A549 (cell line): ENCODE data around the gene PTGES3L.

ENCODE experiments used
- CEBPB ChIP-seq, 2 experiments: fragments of >200 bp in 1 of 2; sonication (Bioruptor Twin) in 1 of 2; formaldehyde crosslinking in 1 of 2; IDR thresholded peaks; 2 replicates each; pipeline ENCODE4 v1.6.1; 2012 to 2016
- E2F6 ChIP-seq: IDR thresholded peaks from 2 replicates; pipeline ENCODE4 v1.6.1; 2012; ENCODE audit warnings: low read depth, borderline replicate concordance
- ELK1 ChIP-seq: fragments of 150-350 bp; IDR thresholded peaks from 2 replicates; pipeline ENCODE4 v1.6.1; 2014; ENCODE audit warnings: low read depth, mild to moderate bottlenecking, low read length
- EP300 ChIP-seq, 2 experiments: fragments of >200 bp; sonication (Bioruptor Twin); formaldehyde crosslinking; IDR thresholded peaks; 2 replicates in 1 of 2; 3 replicates in 1 of 2; pipeline ENCODE4 v1.6.1; 2016 to 2017
- FOSL2 ChIP-seq, 2 experiments: fragments of 450-650 bp in 1 of 2; fragments of >200 bp in 1 of 2; sonication (Bioruptor Twin) in 1 of 2; formaldehyde crosslinking; IDR thresholded peaks; 2 replicates each; pipeline versions ENCODE4 v1.5.0 to v1.6.1; 2016 to 2020; ENCODE audit warnings: mild to moderate bottlenecking in 1 of 2, moderate library complexity in 1 of 2
- KDM1A ChIP-seq: fragments of 200-600 bp; sonication (generic); IDR thresholded peaks from 2 replicates; pipeline ENCODE4 v1.6.1; 2016; ENCODE audit warnings: low read depth, mild to moderate bottlenecking
- PBX3 ChIP-seq: IDR thresholded peaks from 2 replicates; pipeline ENCODE4 v1.6.1; 2012
- PHF8 ChIP-seq: fragments of 200-600 bp; sonication (generic); IDR thresholded peaks from 2 replicates; pipeline ENCODE4 v1.6.1; 2016; ENCODE audit warnings: low read depth, mild to moderate bottlenecking, antibody characterized with exemption, moderate library complexity, borderline replicate concordance
- POLR2A ChIP-seq: IDR thresholded peaks from 2 replicates; pipeline ENCODE4 v1.6.1; 2012; ENCODE audit warnings: mild to moderate bottlenecking, low read length
- RAD21 ChIP-seq, 2 experiments: fragments of >200 bp in 1 of 2; sonication (Bioruptor Twin) in 1 of 2; formaldehyde crosslinking in 1 of 2; IDR thresholded peaks in 1 of 2; conservative IDR thresholded peaks in 1 of 2; 2 replicates in 1 of 2; 3 replicates in 1 of 2; pipeline ENCODE4 v1.6.1; 2012 to 2018; ENCODE audit warnings: inconsistent platforms in 1 of 2
- TF ChIP-seq, protein P1 (sequence below): fragments of >200 bp; sonication (Bioruptor Twin); formaldehyde crosslinking; IDR thresholded peaks from 3 replicates; pipeline ENCODE4 v1.5.1; 2016
- TF ChIP-seq, protein P2 (sequence below): IDR thresholded peaks from 2 replicates; pipeline ENCODE4 v1.6.1; 2012

DNA sequence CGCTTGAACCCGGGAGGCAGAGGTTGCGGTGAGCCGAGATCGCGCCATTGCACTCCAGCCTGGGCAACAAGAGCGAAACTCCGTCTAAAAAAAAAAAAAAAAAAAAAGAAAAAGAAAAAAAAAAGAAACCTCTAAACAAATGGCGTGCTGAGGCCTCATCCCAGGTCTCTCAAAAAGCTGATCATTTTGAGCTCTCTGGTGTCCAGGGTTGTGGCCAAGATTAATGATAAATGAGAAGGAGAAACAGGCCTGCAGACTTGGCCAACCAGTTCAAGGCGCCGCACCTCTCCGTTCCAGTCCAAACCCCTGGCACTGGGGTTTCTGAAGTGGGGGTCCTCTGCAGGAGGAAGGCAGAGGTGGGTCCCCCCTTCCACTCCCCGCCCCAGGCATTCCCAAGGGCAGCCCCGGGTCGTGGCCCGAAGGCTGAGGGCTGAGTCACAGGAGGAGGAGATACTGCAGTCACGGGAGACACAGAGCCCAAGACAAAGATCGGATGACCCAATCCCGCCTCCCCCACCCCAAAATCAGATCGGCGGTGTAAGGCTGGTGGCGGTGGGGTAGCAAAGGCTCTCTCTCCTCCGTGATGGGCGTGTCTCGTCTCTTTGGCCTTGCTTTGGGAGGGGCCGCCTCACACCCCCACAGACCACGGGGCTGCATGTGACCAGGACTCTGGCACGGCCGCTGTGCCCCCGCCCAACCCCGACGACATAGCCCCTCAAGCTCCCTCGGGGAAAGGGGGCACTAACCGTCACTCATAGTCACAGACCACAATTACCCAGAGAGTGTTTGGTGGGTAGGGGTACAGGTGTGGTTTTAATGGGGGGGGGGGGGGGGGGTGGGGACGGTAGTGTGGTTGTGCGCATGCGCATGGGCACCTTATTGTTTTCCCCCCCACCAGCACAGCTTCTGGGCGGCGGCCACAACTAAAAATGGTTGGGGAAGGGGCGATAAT lies 41.2 kb upstream of the PTGES3L start:
- TF ChIP-seq, protein P1, sequence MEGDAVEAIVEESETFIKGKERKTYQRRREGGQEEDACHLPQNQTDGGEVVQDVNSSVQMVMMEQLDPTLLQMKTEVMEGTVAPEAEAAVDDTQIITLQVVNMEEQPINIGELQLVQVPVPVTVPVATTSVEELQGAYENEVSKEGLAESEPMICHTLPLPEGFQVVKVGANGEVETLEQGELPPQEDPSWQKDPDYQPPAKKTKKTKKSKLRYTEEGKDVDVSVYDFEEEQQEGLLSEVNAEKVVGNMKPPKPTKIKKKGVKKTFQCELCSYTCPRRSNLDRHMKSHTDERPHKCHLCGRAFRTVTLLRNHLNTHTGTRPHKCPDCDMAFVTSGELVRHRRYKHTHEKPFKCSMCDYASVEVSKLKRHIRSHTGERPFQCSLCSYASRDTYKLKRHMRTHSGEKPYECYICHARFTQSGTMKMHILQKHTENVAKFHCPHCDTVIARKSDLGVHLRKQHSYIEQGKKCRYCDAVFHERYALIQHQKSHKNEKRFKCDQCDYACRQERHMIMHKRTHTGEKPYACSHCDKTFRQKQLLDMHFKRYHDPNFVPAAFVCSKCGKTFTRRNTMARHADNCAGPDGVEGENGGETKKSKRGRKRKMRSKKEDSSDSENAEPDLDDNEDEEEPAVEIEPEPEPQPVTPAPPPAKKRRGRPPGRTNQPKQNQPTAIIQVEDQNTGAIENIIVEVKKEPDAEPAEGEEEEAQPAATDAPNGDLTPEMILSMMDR = no peak
- TF ChIP-seq EP300 (IDR thresholded peaks at IDR 0.05) = no peak
- no peak for TF ChIP-seq KDM1A
- TF ChIP-seq, protein P2, sequence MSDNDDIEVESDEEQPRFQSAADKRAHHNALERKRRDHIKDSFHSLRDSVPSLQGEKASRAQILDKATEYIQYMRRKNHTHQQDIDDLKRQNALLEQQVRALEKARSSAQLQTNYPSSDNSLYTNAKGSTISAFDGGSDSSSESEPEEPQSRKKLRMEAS = peak; percentile 55; the same call in 1 of the 2 replicates
- no peak; the same call in 1 of the 2 replicates for TF ChIP-seq E2F6
- TF ChIP-seq RAD21 (conservative IDR thresholded peaks at IDR 0.05 in 1 of 2, IDR thresholded peaks at IDR 0.05 in 1 of 2) = no peak
- no peak for TF ChIP-seq PHF8
- TF ChIP-seq FOSL2 (IDR thresholded peaks at IDR 0.05) = no peak
- TF ChIP-seq FOSL2 (CRISPR knock-in tag; IDR thresholded peaks at IDR 0.05) = peak; percentile 81
- TF ChIP-seq CEBPB (IDR thresholded peaks at IDR 0.05) = no peak
- TF ChIP-seq PBX3 = no peak
- TF ChIP-seq POLR2A = 0 out of 2 replicates have a peak, but pooled peaks have one; percentile 21
- TF ChIP-seq ELK1 = no peak
